LNCaP clone FGC (cell line): ENCODE data around the gene AGBL4.

Experiments
- DNase-seq: peaks from one replicate; pipeline ENCODE4 v3.0.0-alpha.2; 2011; ENCODE audit warnings: low read depth
- H3K4me3 ChIP-seq: 2 replicates; pipeline ENCODE4 v1.5.1; 2011; ENCODE audit warnings: mild to moderate bottlenecking, low read depth, low read length, control low read depth
- TF ChIP-seq, protein P1 (sequence below): IDR thresholded peaks from 2 replicates; pipeline ENCODE4 v1.5.1; 2012; ENCODE audit warnings: mild to moderate bottlenecking; ENCODE audit not compliant: control insufficient read depth, insufficient read depth; ENCODE audit errors: extremely low read depth

The AGBL4 gene

DNA sequence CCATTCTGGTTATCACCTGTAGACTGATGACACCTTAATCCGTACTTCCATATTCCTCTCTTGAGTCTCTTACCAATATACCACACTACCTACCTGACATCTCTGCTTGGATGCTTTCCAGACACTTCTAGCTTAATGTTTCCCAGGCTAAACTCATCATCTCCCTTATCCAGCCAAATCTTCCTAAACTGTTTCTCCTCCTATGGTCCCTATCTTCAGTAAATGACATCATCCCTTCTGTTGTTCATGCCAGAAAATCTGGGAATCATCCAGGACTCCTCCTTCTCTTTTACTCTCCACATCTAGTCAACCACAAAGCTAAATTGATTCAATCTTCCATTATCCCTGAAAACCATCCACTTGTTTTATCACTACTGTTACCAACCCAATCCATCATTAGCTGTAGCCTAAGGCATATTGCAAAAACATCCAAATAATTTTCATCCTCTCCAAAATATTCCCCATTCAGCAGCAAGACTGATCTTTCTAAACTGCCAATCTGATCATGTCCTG, 783.0 kb downstream of the AGBL4 start:
- TF ChIP-seq, protein P1, sequence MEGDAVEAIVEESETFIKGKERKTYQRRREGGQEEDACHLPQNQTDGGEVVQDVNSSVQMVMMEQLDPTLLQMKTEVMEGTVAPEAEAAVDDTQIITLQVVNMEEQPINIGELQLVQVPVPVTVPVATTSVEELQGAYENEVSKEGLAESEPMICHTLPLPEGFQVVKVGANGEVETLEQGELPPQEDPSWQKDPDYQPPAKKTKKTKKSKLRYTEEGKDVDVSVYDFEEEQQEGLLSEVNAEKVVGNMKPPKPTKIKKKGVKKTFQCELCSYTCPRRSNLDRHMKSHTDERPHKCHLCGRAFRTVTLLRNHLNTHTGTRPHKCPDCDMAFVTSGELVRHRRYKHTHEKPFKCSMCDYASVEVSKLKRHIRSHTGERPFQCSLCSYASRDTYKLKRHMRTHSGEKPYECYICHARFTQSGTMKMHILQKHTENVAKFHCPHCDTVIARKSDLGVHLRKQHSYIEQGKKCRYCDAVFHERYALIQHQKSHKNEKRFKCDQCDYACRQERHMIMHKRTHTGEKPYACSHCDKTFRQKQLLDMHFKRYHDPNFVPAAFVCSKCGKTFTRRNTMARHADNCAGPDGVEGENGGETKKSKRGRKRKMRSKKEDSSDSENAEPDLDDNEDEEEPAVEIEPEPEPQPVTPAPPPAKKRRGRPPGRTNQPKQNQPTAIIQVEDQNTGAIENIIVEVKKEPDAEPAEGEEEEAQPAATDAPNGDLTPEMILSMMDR, result no peak
- no peak for DNase-seq
- no peak overlapping the region for H3K4me3 ChIP-seq

DNA sequence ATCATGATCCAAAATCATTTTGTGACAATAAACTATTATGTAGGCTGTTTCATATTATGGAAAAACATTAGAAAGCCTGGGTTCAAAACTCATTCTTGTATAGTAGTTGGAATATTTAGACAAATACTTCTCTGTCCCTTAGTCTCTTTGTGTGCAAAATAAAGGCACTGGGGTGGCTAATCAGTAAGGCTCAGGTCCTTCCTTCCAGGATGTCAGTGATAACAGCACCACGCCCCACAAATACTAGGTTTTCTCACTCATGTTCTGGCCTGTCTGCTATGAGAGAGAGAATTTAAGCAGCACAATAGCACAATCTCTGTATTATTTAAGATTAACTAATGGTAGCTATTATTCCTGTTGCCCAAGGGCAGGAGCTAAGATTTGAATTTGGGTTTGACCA, 788.8 kb downstream of the AGBL4 start:
- DNase-seq, result no peak
- TF ChIP-seq, protein P1, result no peak

GRCh38 chr1:49229555-49229954, 794.2 kb downstream of the AGBL4 start:
- TF ChIP-seq, protein P1, result no peak; the same call in 1 of the 2 replicates
- no peak for DNase-seq
- no peak overlapping the region for H3K4me3 ChIP-seq

More for the DNA sequence above, 788.8 kb downstream of the AGBL4 start:
- no peak overlapping the region for H3K4me3 ChIP-seq

DNA sequence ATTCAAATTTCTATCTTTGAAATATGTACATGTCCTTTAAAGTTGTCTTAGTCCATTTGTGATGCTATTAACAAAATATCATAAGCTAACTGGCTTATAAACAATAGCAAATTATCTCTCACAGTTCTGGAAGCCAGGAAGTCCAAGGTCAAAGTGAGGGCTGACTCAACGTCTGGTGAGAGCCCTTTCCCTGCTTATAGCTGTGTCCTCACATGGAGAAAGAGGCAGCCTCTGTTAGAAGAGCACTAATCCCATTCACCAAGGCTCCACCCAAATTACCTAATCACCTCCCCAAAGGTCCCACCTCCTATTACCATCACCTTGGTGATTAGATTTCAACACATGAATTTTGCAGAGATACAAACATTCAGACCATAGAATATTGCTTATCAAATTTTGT, 797.0 kb downstream of the AGBL4 start:
- no peak for DNase-seq
- no peak overlapping the region for H3K4me3 ChIP-seq
- TF ChIP-seq, protein P1, result no peak

DNA sequence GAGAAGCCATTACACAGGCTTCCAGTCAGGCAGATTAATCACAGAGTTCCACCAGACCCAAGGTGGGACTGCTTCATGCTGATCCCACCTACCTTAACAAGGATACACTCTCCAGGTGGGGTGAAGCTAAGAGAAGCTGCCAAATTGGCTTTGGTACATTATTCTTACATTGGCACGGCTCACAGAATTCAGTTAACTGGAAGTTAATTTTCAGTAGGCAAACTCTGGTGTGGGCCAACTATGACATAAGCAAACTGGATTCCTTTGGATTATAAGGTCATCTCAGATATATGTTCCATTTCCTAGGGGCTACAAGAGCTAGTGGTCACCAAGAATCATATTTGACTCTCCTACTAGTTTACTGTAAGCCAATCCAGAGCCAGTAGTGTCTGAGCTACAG, 798.3 kb downstream of the AGBL4 start:
- no peak overlapping the region for H3K4me3 ChIP-seq
- no peak for DNase-seq
- TF ChIP-seq, protein P1, result no peak

GRCh38 chr1:49213301-49213700, 810.5 kb downstream of the AGBL4 start:
- TF ChIP-seq, protein P1, result no peak
- DNase-seq, result no peak
- no peak overlapping the region for H3K4me3 ChIP-seq

DNA sequence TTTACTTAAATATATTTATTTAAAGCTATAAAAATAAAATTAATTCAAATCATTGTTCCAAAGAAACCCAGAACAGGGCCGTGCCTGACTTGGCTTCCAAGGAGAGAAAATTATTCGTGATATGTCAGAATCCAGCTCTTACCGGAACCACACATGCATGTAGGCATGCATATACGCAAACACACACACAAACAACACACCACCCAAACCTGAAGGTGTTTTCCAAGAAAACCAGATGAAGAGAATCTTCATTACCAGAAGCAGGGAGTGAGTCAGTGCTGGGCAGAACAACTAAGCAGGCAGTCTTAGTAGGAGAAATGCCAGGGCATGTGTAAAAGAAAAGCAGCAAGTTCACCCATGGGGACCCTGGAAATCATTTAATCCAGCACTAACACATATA, 815.0 kb downstream of the AGBL4 start:
- TF ChIP-seq, protein P1, result no peak
- H3K4me3 ChIP-seq, result no peak overlapping the region
- no peak for DNase-seq
